HEK293 (cell line): ENCODE results near the gene CASP3.

Experiments used
- CTCF ChIA-PET: fragments of 350-600 bp; formaldehyde crosslinking; extraction: SDS; loops from one replicate; lab custom pipeline; 2021; ENCODE audit warnings: antibody characterized with exemption; lab: Yijun Ruan, JAX
- POLR2A ChIA-PET: fragments of 300-600 bp; formaldehyde crosslinking; extraction: SDS; loops from one replicate; lab custom pipeline; 2020; ENCODE audit warnings: antibody characterized with exemption, inconsistent platforms; lab: Yijun Ruan, JAX
- H3K27ac ChIP-seq: fragments of 200-500 bp; sonication (Bioruptor generic); 2 replicates; pipeline ENCODE4 v1.5.1; 2014; ENCODE audit warnings: low read depth, low read length, control low read depth, inconsistent platforms; ENCODE audit errors: extremely low read depth
- H3K36me3 ChIP-seq, 2 experiments: fragments of 200-500 bp in 1 of 2; sonication (Bioruptor generic) in 1 of 2; 1 replicate in 1 of 2; 2 replicates in 1 of 2; pipeline ENCODE4 v1.5.1; 2014 to 2017; ENCODE audit warnings: inconsistent platforms in 2 of 2, low read length in 2 of 2; ENCODE audit not compliant: control insufficient read depth in 2 of 2, insufficient read depth in 1 of 2
- H3K4me1 ChIP-seq: fragments of 200-500 bp; sonication (Bioruptor generic); 2 replicates; pipeline ENCODE4 v1.5.1; 2014; ENCODE audit warnings: mild to moderate bottlenecking, low read length, inconsistent platforms; ENCODE audit not compliant: control insufficient read depth, insufficient read depth
- H3K4me3 ChIP-seq: 2 replicates; pipeline ENCODE4 v1.5.1; 2011; ENCODE audit warnings: low read depth, mild to moderate bottlenecking, control low read depth, low read length, moderate library complexity
- H3K9me3 ChIP-seq: fragments of 200-500 bp; sonication (Bioruptor generic); 2 replicates; pipeline ENCODE4 v1.5.1; 2014; ENCODE audit warnings: low read depth, low read length, inconsistent platforms; ENCODE audit not compliant: control insufficient read depth, insufficient read depth
- KLF1 ChIP-seq: fragments of 450-650 bp; formaldehyde crosslinking; IDR thresholded peaks from 2 replicates; pipeline ENCODE4 v1.5.1; 2016; ENCODE audit warnings: missing biosample characterization, missing genetic modification characterization
- KLF8 ChIP-seq: fragments of 450-650 bp; formaldehyde crosslinking; IDR thresholded peaks from 2 replicates; pipeline ENCODE4 v1.5.1; 2016; ENCODE audit warnings: missing biosample characterization, missing genetic modification characterization
- MEIS1 ChIP-seq: sonication (generic); formaldehyde crosslinking; IDR thresholded peaks from 2 replicates; pipeline ENCODE4 v1.8.1; 2022; ENCODE audit warnings: missing genetic modification reagents, mild to moderate bottlenecking, borderline replicate concordance
- PRDM1 ChIP-seq: fragments of 450-650 bp; formaldehyde crosslinking; IDR thresholded peaks from 2 replicates; pipeline ENCODE4; 2016; ENCODE audit warnings: missing biosample characterization, missing genetic modification characterization
- PRDM6 ChIP-seq: fragments of 450-650 bp; formaldehyde crosslinking; IDR thresholded peaks from 2 replicates; pipeline ENCODE4 v1.5.1; 2017; ENCODE audit warnings: missing biosample characterization, missing genetic modification characterization
- SCRT2 ChIP-seq: fragments of 450-650 bp; formaldehyde crosslinking; IDR thresholded peaks from 2 replicates; pipeline ENCODE4 v1.5.1; 2016; ENCODE audit warnings: missing biosample characterization, missing genetic modification characterization
- ZNF132 ChIP-seq: fragments of 450-650 bp; formaldehyde crosslinking; IDR thresholded peaks from 2 replicates; pipeline ENCODE4 v1.5.1; 2017; ENCODE audit warnings: missing biosample characterization, missing genetic modification characterization, borderline replicate concordance
- ZNF133 ChIP-seq: fragments of 450-650 bp; formaldehyde crosslinking; IDR thresholded peaks from 2 replicates; pipeline ENCODE4 v1.5.1; 2016; ENCODE audit warnings: missing biosample characterization, missing genetic modification characterization
- ZNF138 ChIP-seq: fragments of 450-650 bp; formaldehyde crosslinking; IDR thresholded peaks from 2 replicates; pipeline ENCODE4 v1.5.1; 2016; ENCODE audit warnings: missing biosample characterization, missing genetic modification characterization, borderline replicate concordance
- ZNF146 ChIP-seq: fragments of 450-650 bp; formaldehyde crosslinking; IDR thresholded peaks from 2 replicates; pipeline ENCODE4 v1.5.1; 2016; ENCODE audit warnings: missing biosample characterization, missing genetic modification characterization
- ZNF214 ChIP-seq: fragments of 450-650 bp; formaldehyde crosslinking; IDR thresholded peaks from 2 replicates; pipeline ENCODE4 v1.5.1; 2017; ENCODE audit warnings: missing biosample characterization, mild to moderate bottlenecking, missing genetic modification characterization, borderline replicate concordance
- ZNF280C ChIP-seq: fragments of 450-650 bp; formaldehyde crosslinking; IDR thresholded peaks from 2 replicates; pipeline ENCODE4 v1.5.1; 2016; ENCODE audit warnings: missing biosample characterization, missing genetic modification characterization
- ZNF292 ChIP-seq: fragments of 450-650 bp; formaldehyde crosslinking; IDR thresholded peaks from 2 replicates; pipeline ENCODE4 v1.5.1; 2016; ENCODE audit warnings: low read depth, missing biosample characterization, missing genetic modification characterization, borderline replicate concordance
- ZNF324 ChIP-seq: fragments of 450-650 bp; formaldehyde crosslinking; IDR thresholded peaks from 2 replicates; pipeline ENCODE4 v1.5.1; 2016; ENCODE audit warnings: missing biosample characterization, missing genetic modification characterization
- ZNF354C ChIP-seq: fragments of 450-650 bp; formaldehyde crosslinking; IDR thresholded peaks from 2 replicates; pipeline ENCODE4 v1.5.1; 2016; ENCODE audit warnings: missing biosample characterization, missing genetic modification characterization, low read depth, borderline replicate concordance
- ZNF362 ChIP-seq: fragments of 450-650 bp; formaldehyde crosslinking; IDR thresholded peaks from 2 replicates; pipeline ENCODE4 v1.5.1; 2016; ENCODE audit warnings: missing biosample characterization, missing genetic modification characterization
- ZNF518A ChIP-seq: fragments of 450-650 bp; formaldehyde crosslinking; conservative IDR thresholded peaks from 2 replicates; pipeline ENCODE4 v1.5.1; 2016; ENCODE audit warnings: low read depth, missing biosample characterization, missing genetic modification characterization
- ZNF555 ChIP-seq: fragments of 450-650 bp; formaldehyde crosslinking; conservative IDR thresholded peaks from 2 replicates; pipeline ENCODE4 v1.5.1; 2017; ENCODE audit warnings: missing biosample characterization, mild to moderate bottlenecking, missing genetic modification characterization, inconsistent platforms
- ZNF610 ChIP-seq: fragments of 450-650 bp; formaldehyde crosslinking; IDR thresholded peaks from 2 replicates; pipeline ENCODE4 v1.5.1; 2016; ENCODE audit warnings: missing biosample characterization, missing genetic modification characterization, borderline replicate concordance
- ZNF624 ChIP-seq: fragments of 450-650 bp; formaldehyde crosslinking; IDR thresholded peaks from 2 replicates; pipeline ENCODE4 v1.5.1; 2017; ENCODE audit warnings: missing biosample characterization, missing genetic modification characterization
- ZNF654 ChIP-seq: fragments of 450-650 bp; formaldehyde crosslinking; IDR thresholded peaks from 2 replicates; pipeline ENCODE4 v1.5.1; 2016; ENCODE audit warnings: low read depth, missing biosample characterization, missing genetic modification characterization
- ZNF707 ChIP-seq: fragments of 450-650 bp; formaldehyde crosslinking; IDR thresholded peaks from 2 replicates; pipeline ENCODE4 v1.5.1; 2016; ENCODE audit warnings: missing biosample characterization, missing genetic modification characterization
- ZNF777 ChIP-seq: fragments of 450-650 bp; formaldehyde crosslinking; IDR thresholded peaks from 2 replicates; pipeline ENCODE4 v1.5.1; 2017; ENCODE audit warnings: missing biosample characterization, missing genetic modification characterization, borderline replicate concordance

The CASP3 gene

GRCh38 chr4:184675821-184676492 lies 26.7 kb upstream of the CASP3 start:
- ChIA-PET POLR2A (no interaction called here), CTCF (interaction anchor here (0.6 kb wide), 1 partner anchor 367 kb away, joined by 3 read pairs; no protein-coding TSS in a partner anchor)
- Histone ChIP-seq H3K9me3 (no peaks in the 10 kb centered on the region), H3K4me1 (no peaks in the 10 kb centered on the region), H3K4me3 (no peak overlapping the region), H3K36me3 (peaks cover 6 to 40% of the 10 kb centered on the region in 2 experiments; a peak in 2 of 3 replicates), H3K27ac (no peak overlapping the region)
- TF ChIP-seq ZNF133 (tag by site-specific recombination) (0 out of 2 replicates have a peak, but pooled peaks have one; percentile 27), ZNF280C (no peak), PRDM1 (tag by site-specific recombination) (peak; percentile 74), ZNF654 (tag by site-specific recombination) (no peak), ZNF354C (tag by site-specific recombination) (no peak)

GRCh38 chr4:184675018-184675417 lies 25.8 kb upstream of the CASP3 start:
- POLR2A ChIA-PET: no interaction called here

More at GRCh38 chr4:184675018-184675417, 25.8 kb upstream of the CASP3 start:
- peaks cover 6 to 41% of the 10 kb centered on the region in 2 experiments; a peak in 2 of 3 replicates for H3K36me3 ChIP-seq
- no peaks in the 10 kb centered on the region for H3K4me1 ChIP-seq
- H3K4me3 ChIP-seq: no peak overlapping the region
- CTCF ChIA-PET: no interaction called here
- no peaks in the 10 kb centered on the region for H3K9me3 ChIP-seq
- TF ChIP-seq MEIS1 (CRISPR knock-in tag): no peak
- no peak for TF ChIP-seq ZNF777 (tag by site-specific recombination)
- TF ChIP-seq ZNF707: no peak
- TF ChIP-seq ZNF138: no peak
- TF ChIP-seq KLF1 (tag by site-specific recombination): no peak
- TF ChIP-seq ZNF555 (tag by site-specific recombination): no peak
- no peak for TF ChIP-seq ZNF624 (tag by site-specific recombination)
- no peak for TF ChIP-seq SCRT2
- TF ChIP-seq PRDM6 (tag by site-specific recombination): no peak
- TF ChIP-seq ZNF146 (tag by site-specific recombination): no peak
- no peak for TF ChIP-seq ZNF518A (tag by site-specific recombination)
- TF ChIP-seq ZNF292: no peak
- no peak for TF ChIP-seq ZNF324
- no peak for TF ChIP-seq ZNF610
- TF ChIP-seq KLF8: no peak
- no peak for TF ChIP-seq ZNF132 (tag by site-specific recombination)
- no peak for TF ChIP-seq ZNF214 (tag by site-specific recombination)
- TF ChIP-seq ZNF362 (tag by site-specific recombination): no peak
- no peak overlapping the region for H3K27ac ChIP-seq
